HL-60 (cell line): ENCODE data around the gene KIAA0232.

Experiments used
- DNase-seq, 2 experiments: peaks; one replicate each; pipeline ENCODE4 v3.0.0-alpha.2; 2010 to 2020; ENCODE audit warnings: low read depth in 1 of 2, low spot score in 1 of 2
- H3K27ac ChIP-seq: fragments of 250-450 bp; sonication (Bioruptor Pico); replicated peaks from 2 replicates; pipeline ENCODE4 v1.5.1; 2020; ENCODE audit warnings: mild to moderate bottlenecking, moderate library complexity
- H3K27me3 ChIP-seq: fragments of 250-450 bp; sonication (Bioruptor Pico); 2 replicates; pipeline ENCODE4 v1.5.1; 2021; ENCODE audit warnings: mild to moderate bottlenecking, moderate library complexity; ENCODE audit not compliant: insufficient read depth, poor library complexity, severe bottlenecking
- H3K4me3 ChIP-seq: replicated peaks from 2 replicates; pipeline ENCODE4 v1.5.1; 2011; ENCODE audit warnings: mild to moderate bottlenecking, control low read depth, low read length; ENCODE audit not compliant: insufficient read depth
- CTCF ChIP-seq: IDR thresholded peaks from one replicate; pipeline ENCODE4 v1.5.1; 2011; ENCODE audit warnings: low read length, control low read depth, inconsistent platforms; ENCODE audit not compliant: insufficient read depth
- GABPA ChIP-seq: IDR thresholded peaks from 2 replicates; pipeline ENCODE4 v1.6.1; 2012; ENCODE audit warnings: low read depth
- POLR2AphosphoS5 ChIP-seq: IDR thresholded peaks from 2 replicates; pipeline ENCODE4 v1.6.1; 2012; ENCODE audit warnings: low read depth
- REST ChIP-seq: IDR thresholded peaks from 2 replicates; pipeline ENCODE4 v1.6.1; 2012; ENCODE audit warnings: low read depth; ENCODE audit not compliant: insufficient replicate concordance
- SPI1 ChIP-seq: IDR thresholded peaks from 2 replicates; pipeline ENCODE4 v1.6.1; 2012; ENCODE audit warnings: low read depth, mild to moderate bottlenecking, borderline replicate concordance

Gene KIAA0232

DNA sequence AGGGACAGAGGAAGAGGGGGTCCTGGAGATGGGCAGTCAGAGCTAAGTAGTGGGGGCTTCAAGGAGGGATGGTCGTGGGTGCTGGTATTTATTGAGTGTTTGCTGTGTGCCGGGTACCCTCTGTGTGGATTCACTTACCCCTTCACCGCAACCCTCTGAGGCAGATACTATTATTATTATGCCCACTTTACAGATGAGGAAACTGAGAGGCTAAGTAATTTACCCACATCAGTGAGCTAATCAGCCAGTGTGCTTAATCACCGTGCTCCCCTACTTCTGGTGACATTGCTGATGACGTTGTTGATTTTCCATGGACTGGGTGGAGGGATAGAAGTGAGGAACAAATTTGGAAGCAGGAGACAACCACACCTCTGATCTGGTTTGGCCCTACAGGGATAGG is 4.1 kb upstream of the KIAA0232 start:
- no peaks in the 10 kb centered on the region for H3K27me3 ChIP-seq
- H3K27ac ChIP-seq: no peak overlapping the region
- no peak for TF ChIP-seq REST
- no peak for TF ChIP-seq SPI1
- TF ChIP-seq POLR2AphosphoS5: no peak
- TF ChIP-seq GABPA: no peak
- no peak for TF ChIP-seq CTCF
- no peak overlapping the region for H3K4me3 ChIP-seq
- no peak for DNase-seq

DNA sequence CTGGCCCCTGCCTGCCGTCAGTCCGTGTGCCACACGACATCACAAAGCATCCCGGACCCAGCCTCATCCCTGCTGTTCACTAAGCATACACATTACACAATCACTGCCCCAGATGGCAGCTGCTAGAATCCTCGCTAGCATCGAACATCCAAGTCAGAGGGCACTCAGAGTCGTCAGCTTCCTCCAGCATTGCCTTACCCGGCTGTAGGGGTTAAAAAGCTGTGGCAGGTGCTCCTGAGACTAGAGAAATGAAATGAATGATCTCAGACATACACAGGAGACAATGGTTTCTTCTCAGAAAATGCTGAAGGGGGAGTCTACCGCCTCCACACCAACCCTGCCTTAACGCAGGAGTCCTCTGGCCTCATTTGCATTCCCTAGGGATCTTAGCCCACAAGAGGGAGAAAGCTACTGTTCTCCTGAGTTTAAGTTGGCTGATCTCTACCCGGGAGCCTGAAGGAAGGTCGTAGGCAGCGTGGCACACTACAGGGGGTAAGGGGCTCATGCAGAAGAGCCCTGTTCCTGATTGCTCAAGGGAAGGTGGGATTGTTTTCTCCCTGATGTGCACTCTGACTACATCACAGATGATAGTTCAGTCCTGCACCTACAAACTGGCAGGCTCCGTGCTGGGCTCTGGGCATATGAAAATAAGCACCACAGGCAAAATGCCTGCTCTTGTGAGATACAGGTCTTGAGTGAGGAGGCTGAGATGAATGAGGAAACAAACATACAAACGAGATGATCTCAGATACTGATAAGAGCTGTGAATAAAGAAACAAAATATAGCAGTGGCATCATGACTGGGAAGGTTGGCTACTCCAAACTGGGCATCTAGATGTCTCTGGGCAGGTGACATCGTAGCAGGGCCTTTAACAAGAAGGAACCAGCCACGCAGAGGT is 2.6 kb upstream of the KIAA0232 start:
- no peaks in the 10 kb centered on the region for H3K27me3 ChIP-seq
- H3K4me3 ChIP-seq: no peak overlapping the region
- H3K27ac ChIP-seq: no peak overlapping the region
- TF ChIP-seq GABPA (no peak), CTCF (no peak), POLR2AphosphoS5 (peak; percentile 50; the same call in 1 of the 2 replicates), SPI1 (no peak), REST (no peak)
- DNase-seq: peak; percentile 56 to 73

DNA sequence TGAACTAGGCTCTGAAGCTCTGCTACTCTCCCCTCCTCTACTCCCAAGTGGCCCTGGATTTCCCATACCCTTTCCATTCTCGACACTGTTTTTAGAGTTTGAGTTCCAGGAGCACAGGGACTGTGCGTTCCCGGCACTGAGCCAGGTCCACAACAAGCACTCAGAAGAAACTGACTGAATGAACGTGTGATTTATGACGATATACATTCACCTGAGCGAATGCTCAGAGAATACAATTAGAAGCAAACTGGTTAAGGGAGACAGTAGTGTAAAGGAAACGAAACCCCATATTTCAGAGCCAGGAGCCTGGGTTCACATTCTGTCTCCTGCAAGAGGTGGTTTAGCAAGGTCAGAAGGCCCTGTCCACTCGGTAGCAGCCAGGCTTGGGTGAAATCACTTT is 1.4 kb upstream of the KIAA0232 start:
- no peak for DNase-seq
- H3K27me3 ChIP-seq: no peaks in the 10 kb centered on the region
- TF ChIP-seq SPI1: no peak
- no peak for TF ChIP-seq REST
- no peak for TF ChIP-seq POLR2AphosphoS5
- no peak for TF ChIP-seq GABPA
- no peak for TF ChIP-seq CTCF
- H3K4me3 ChIP-seq: no peak overlapping the region
- no peak overlapping the region for H3K27ac ChIP-seq
